Gastrocnemius medialis (tissue), 4 donors: ENCODE results near the gene ACR. TPM values are rescaled to one million over a fixed set of nuclear protein-coding genes. Genes with fewer than 3 reads are reported as not detected.
"Not testable (repeated sequence)": the region's sequence is repeated elsewhere in the genome, so short reads cannot be mapped to it uniquely, and the experiment has no call there.

ENCODE experiments used
- ATAC-seq, 2 donors: fragments of 150-250 bp; one replicate each; pipeline ENCODE4 v1.9.1; 2016
- DNase-seq, 2 donors: peaks; one replicate each; pipeline ENCODE4 v3.0.0-alpha.2; 2019
- H3K27ac ChIP-seq, 4 donors: fragments of 200-600 bp; sonication (generic); 1 replicate in 1 of 4; 2 replicates in 3 of 4; pipeline ENCODE4 v1.5.1; 2016 to 2018; ENCODE audit warnings: mild to moderate bottlenecking in 2 of 4, moderate library complexity in 1 of 4
- H3K27me3 ChIP-seq, 3 donors: fragments of 200-600 bp; sonication (generic) in 2 of 3; 1 replicate in 1 of 3; 2 replicates in 2 of 3; pipeline versions ENCODE4 v1.5.1 to v1.6.0; 2016 to 2019; ENCODE audit warnings: mild to moderate bottlenecking in 1 of 3, moderate library complexity in 1 of 3
- H3K36me3 ChIP-seq, 2 donors: fragments of 200-600 bp; sonication (generic) in 1 of 2; one replicate each; pipeline ENCODE4 v1.5.1; 2017 to 2018
- H3K4me1 ChIP-seq, 2 donors: fragments of 200-600 bp; sonication (generic) in 1 of 2; one replicate each; pipeline ENCODE4 v1.5.1; 2016 to 2017; ENCODE audit warnings: mild to moderate bottlenecking in 2 of 2
- H3K4me3 ChIP-seq, 4 donors: fragments of 200-600 bp; sonication (generic) in 3 of 4; 1 replicate in 1 of 4; 2 replicates in 3 of 4; pipeline ENCODE4 v1.5.1; 2016 to 2019; ENCODE audit warnings: mild to moderate bottlenecking in 2 of 4
- H3K9me3 ChIP-seq, 3 donors: fragments of 200-600 bp; sonication (generic) in 2 of 3; 1 replicate in 1 of 3; 2 replicates in 2 of 3; pipeline ENCODE4 v1.5.1; 2016 to 2019
- POLR2A ChIP-seq, 2 donors: fragments of 450-650 bp; IDR thresholded peaks; one replicate each; pipeline ENCODE4 v1.6.1; 2017; ENCODE audit warnings: antibody characterized with exemption in 2 of 2, mild to moderate bottlenecking in 2 of 2, moderate library complexity in 2 of 2
- in situ Hi-C, 4 donors: fragments of 200-750 bp; cut with MboI; loops; one replicate each; pipeline versions ENCODE4 v1.15.0 to v1.8.0; 2017; ENCODE audit warnings: low sequenced_read_pairs in 4 of 4
- intact Hi-C: fragments of 100-400 bp; cut with DNase I; formaldehyde crosslinking; loops from one replicate; pipeline ENCODE4 v1.15.1; 2023; ENCODE audit warnings: low total_unique reads
- total RNA-seq, 4 donors: library from RNA; depleted of rRNA; stranded (reverse); fragments of >200 nt; gene quantifications; one replicate each; pipeline versions ENCODE4 v1.1.0 to v1.2.3, GENCODE V29; 2016

The ACR gene
- total RNA-seq, 4 donors from 2014 or later = not detected

GRCh38 chr22:50782253-50782652, 44.2 kb downstream of the ACR start:
- intact Hi-C loops, ATAC-seq, DNase-seq, H3K27me3 ChIP-seq, H3K4me3 ChIP-seq, H3K4me1 ChIP-seq, H3K36me3 ChIP-seq, H3K27ac ChIP-seq, H3K9me3 ChIP-seq, in situ Hi-C loops: not testable (repeated sequence)

GRCh38 chr22:50783033-50783879, 45.3 kb downstream of the ACR start, which contains the start of gene RABL2B:
Gene RABL2B, minus strand, starts transcription at chr22:50783636. Its CDS starts 1,342 bp downstream, at chr22:50782294.
- H3K4me1 ChIP-seq, H3K27me3 ChIP-seq, H3K9me3 ChIP-seq, in situ Hi-C loops, H3K36me3 ChIP-seq, intact Hi-C loops: not testable (repeated sequence)
- Histone ChIP-seq H3K4me3 (peak within 1 kb of the TSS; percentile 51 to 66 (median 56)), H3K27ac (peak within 1 kb of the TSS; percentile 34 to 58 (median 44))
- TF ChIP-seq POLR2A (IDR thresholded peaks at IDR 0.05) = peak in 1 of 2 donors; percentile 10
- DNase-seq (peak; percentile 71 to 77), ATAC-seq (peak; percentile 98)

GRCh38 chr22:50783880-50784276, 45.9 kb downstream of the ACR start:
- H3K4me1 ChIP-seq, H3K27me3 ChIP-seq, H3K36me3 ChIP-seq, H3K9me3 ChIP-seq, intact Hi-C loops, in situ Hi-C loops, DNase-seq: not testable (repeated sequence)
- peak; percentile 17 to 31 for ATAC-seq
- H3K4me3 ChIP-seq = peak overlapping the region; percentile 51 to 66 (median 56)
- peak overlapping the region; percentile 34 to 58 (median 44) for H3K27ac ChIP-seq

- DNase-seq, ATAC-seq, H3K4me3 ChIP-seq, in situ Hi-C loops, H3K36me3 ChIP-seq, H3K9me3 ChIP-seq, H3K4me1 ChIP-seq, intact Hi-C loops, H3K27me3 ChIP-seq, H3K27ac ChIP-seq: not testable (repeated sequence)
These were observed 47.3 kb downstream of the ACR start for GRCh38 chr22:50785289-50785688.

GRCh38 chr22:50786936-50787335, 48.9 kb downstream of the ACR start:
- H3K27me3 ChIP-seq, in situ Hi-C loops, H3K36me3 ChIP-seq, H3K4me3 ChIP-seq, ATAC-seq, DNase-seq, H3K9me3 ChIP-seq, H3K27ac ChIP-seq, H3K4me1 ChIP-seq, intact Hi-C loops: not testable (repeated sequence)

Other genes starting within 250 kb of the ACR start
- gene LMF2, start 230.5 kb upstream of the ACR start, total RNA-seq = 10 to 100 TPM; 19.7 to 39.4 (median 26.9) TPM
- gene NCAPH2, start 230.0 kb upstream of the ACR start, total RNA-seq = 10 to 100 TPM; 19.0 to 29.3 (median 23.4) TPM
- gene SCO2, start 212.6 kb upstream of the ACR start, total RNA-seq = 1 to 10 TPM in 2 of 4 donors, not detected in 2; 1.0 to 2.3 TPM
- 10 to 100 TPM in 3 of 4 donors, 1 to 10 TPM in 1; 8.8 to 15.8 (median 11.8) TPM for gene TYMP, start 208.2 kb upstream of the ACR start, total RNA-seq
- not detected for gene KLHDC7B, start 192.3 kb upstream of the ACR start, total RNA-seq
- not detected for gene SYCE3, start 175.3 kb upstream of the ACR start, total RNA-seq
- gene CPT1B, start 159.8 kb upstream of the ACR start, total RNA-seq = 100 to 1,000 TPM in 1 of 4 donors, 10 to 100 TPM in 3; 53.4 to 134 (median 63.7) TPM
- 10 to 100 TPM; 10.8 to 39.7 (median 24.4) TPM for gene CHKB, start 155.4 kb upstream of the ACR start, total RNA-seq
- under 1 TPM; 0.39 to 0.85 (median 0.47) TPM for gene MAPK8IP2, start 137.4 kb upstream of the ACR start, total RNA-seq
- 10 to 100 TPM in 2 of 4 donors, 1 to 10 TPM in 2; 8.8 to 17.8 (median 10.2) TPM for gene ARSA, start 110.1 kb upstream of the ACR start, total RNA-seq
- 1 to 10 TPM; 3.8 to 9.8 (median 5.1) TPM for gene SHANK3, start 65.4 kb upstream of the ACR start, total RNA-seq
- gene RABL2B, start 45.4 kb downstream of the ACR start, total RNA-seq = 1 to 10 TPM; 1.0 to 8.2 (median 1.7) TPM